22Rv1 (cell line): ENCODE results near the gene ZSCAN5A.
A peak's percentile ranks its signal among the peaks of the same experiment; 100 is the strongest.
"Not testable (repeated sequence)": the region's sequence is repeated elsewhere in the genome, so short reads cannot be mapped to it uniquely, and the experiment has no call there.

Experiments used
- H3K27ac ChIP-seq: fragments of 450-650 bp; 2 replicates; pipeline ENCODE4 v1.5.1; 2017
- ZFX ChIP-seq: fragments of 450-650 bp; IDR thresholded peaks from 2 replicates; pipeline ENCODE4 v1.6.1; 2017; ENCODE audit warnings: antibody characterized with exemption, borderline replicate concordance
- TF ChIP-seq, protein P1 (sequence below): fragments of 450-650 bp; IDR thresholded peaks from 2 replicates; pipeline ENCODE4 v1.5.1; 2017; ENCODE audit warnings: mild to moderate bottlenecking

The ZSCAN5A gene

DNA sequence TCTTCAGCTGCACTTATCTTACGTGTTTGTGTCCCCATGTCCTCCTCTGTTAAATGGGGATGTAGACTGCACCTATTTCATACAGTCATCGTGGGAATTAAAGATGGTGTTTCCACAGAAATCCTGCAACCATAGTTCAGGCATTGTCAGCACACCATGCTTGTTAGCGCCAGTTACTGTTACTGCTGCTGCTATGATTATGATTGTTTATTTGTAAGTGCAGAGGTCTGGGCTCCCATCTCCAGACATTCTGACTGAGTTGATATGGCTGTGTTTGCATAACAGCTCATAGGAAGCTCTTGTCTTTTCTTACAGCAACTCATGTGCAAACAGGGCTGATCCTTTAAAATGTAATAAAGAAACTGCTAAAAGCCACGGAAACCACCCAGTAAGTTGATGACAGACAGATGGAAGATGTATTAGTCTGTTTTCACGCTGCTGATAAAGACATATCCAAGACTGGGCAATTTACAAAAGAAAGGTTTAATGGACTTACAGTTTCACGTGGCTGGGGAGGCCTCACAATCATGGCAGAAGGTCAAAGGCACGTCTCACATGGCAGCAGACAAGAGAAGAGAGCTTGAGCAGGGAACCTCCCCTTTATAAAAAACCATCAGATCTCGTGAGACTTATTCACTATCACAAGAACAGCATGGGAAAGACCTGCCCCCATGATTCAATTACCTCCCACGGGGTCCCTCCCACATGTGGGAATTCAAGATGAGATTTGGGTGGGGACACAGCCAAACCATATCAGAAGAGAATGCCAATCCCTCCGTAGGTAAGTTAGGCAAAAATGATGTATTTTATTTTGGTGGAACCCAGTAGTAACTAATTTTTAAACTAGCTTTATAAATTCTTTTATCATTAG lies 1.6 kb downstream of the ZSCAN5A start:
- H3K27ac ChIP-seq = peak overlapping the region; percentile 94
- no peak for TF ChIP-seq ZFX
- TF ChIP-seq, protein P1, sequence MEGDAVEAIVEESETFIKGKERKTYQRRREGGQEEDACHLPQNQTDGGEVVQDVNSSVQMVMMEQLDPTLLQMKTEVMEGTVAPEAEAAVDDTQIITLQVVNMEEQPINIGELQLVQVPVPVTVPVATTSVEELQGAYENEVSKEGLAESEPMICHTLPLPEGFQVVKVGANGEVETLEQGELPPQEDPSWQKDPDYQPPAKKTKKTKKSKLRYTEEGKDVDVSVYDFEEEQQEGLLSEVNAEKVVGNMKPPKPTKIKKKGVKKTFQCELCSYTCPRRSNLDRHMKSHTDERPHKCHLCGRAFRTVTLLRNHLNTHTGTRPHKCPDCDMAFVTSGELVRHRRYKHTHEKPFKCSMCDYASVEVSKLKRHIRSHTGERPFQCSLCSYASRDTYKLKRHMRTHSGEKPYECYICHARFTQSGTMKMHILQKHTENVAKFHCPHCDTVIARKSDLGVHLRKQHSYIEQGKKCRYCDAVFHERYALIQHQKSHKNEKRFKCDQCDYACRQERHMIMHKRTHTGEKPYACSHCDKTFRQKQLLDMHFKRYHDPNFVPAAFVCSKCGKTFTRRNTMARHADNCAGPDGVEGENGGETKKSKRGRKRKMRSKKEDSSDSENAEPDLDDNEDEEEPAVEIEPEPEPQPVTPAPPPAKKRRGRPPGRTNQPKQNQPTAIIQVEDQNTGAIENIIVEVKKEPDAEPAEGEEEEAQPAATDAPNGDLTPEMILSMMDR = no peak

DNA sequence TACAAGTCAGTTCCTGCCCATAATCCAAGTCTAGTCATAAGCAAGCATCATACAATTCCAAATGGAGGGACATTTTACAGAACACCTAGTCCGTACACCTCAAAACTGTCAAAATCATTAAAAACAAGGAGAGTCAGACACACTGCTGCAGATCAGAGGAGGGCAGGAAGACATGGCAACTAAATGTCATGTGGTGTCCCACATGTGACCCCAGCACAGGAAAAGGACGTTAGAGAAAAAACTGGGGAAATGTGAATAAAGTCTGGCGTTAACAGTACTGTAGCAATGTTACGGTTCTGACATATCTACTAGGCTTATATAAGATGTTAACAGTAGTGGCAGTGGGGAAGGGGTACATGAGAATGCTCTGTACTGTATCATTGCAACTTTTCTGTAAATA lies 2.3 kb downstream of the ZSCAN5A start:
- no peak overlapping the region for H3K27ac ChIP-seq

DNA sequence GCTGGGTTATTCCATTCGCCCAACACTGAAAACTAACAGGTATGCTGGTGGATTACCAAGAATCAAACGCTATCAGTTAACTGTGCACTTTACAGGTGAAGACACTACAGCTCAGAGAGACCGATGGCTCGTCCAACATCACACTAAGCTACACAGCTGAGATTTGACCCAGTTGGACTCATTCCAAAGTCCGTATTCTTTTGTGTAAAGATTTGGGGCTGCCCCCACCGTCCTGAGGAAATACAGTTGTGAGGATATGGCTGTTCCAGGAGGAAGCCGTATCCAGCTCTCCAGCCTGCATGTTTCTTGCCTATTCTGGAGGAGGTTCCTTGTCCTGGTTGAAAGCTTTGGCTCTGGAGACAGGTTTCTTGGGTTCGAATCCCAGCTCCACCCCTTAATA lies 4.2 kb downstream of the ZSCAN5A start:
- H3K27ac ChIP-seq = no peak overlapping the region
- TF ChIP-seq, protein P1 = no peak
- TF ChIP-seq ZFX = no peak

More for the DNA sequence above, 2.3 kb downstream of the ZSCAN5A start:
- TF ChIP-seq, protein P1 = no peak
- TF ChIP-seq ZFX = no peak

DNA sequence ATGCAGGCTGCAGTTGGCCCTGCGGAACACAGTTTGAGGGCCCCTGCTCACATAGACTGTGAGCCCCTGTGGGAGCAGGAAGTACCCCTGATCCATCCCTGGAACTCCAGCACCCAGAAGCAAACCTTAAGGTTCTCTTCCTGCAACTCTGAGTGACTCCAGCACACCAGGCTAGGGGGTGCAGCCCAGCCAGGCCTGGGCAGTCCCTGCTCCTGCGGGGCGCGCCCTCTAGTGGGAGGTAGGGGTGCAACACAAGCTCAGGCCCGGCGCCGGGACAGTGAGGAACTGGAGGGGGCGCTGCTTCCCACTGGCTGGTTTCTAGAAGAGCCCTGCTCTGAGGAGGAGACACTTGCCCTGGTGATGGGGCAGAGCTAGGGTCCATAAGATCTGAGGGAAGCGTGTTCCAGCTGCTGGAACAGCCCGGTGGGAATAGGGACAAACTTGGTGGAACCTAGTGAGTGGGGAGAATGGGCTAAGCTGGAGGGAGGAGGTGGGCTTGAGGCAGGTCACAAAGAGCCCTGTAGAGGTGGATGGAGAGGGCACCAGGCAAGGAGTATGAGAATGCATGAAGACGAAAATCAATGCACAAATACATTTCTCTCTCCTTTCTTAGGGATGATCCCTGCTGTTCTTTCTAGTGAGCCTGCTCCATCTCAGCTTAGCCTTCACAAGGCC lies 5.0 kb downstream of the ZSCAN5A start:
- no peak for TF ChIP-seq ZFX
- TF ChIP-seq, protein P1 = peak; percentile 97
- H3K27ac ChIP-seq = no peak overlapping the region

DNA sequence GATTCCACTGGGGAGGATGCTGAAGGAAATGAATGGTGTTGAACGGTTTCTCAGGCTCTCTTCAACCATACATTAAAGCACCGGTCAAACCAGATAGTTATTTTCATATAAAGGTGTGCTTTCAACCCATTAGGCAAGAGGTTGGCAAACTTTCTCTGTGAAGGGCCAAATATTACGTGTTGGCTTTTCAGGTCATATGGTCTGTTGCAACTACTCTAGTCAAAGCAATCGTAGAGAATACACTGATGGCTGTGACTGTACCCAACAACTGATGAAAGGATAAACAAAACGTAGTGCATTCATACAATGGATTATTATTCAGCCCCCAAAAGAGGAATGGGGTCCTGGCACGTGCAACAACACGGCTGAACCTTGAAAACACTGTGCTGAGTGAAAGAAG lies 5.8 kb downstream of the ZSCAN5A start:
- no peak for TF ChIP-seq ZFX
- TF ChIP-seq, protein P1 = no peak
- H3K27ac ChIP-seq = no peak overlapping the region

DNA sequence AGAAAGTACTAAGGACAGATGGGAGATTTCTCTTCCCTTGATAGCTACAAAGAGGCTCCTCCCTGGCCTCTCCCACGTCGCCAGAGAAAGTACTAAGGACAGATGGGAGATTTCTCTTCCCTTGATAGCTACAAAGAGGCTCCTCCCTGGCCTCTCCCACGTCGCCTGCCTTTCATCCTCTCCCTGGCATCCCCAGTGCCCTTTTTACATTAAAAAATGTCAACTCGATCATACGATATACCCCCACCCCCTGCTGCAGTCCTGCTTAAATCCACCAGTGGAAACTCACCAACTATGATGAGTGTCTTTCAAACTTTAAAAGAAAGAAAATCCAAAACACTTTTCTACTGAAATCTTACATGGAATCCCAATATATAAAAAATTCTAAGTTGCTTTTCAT lies 7.6 kb downstream of the ZSCAN5A start:
- not testable (repeated sequence) for H3K27ac ChIP-seq

DNA sequence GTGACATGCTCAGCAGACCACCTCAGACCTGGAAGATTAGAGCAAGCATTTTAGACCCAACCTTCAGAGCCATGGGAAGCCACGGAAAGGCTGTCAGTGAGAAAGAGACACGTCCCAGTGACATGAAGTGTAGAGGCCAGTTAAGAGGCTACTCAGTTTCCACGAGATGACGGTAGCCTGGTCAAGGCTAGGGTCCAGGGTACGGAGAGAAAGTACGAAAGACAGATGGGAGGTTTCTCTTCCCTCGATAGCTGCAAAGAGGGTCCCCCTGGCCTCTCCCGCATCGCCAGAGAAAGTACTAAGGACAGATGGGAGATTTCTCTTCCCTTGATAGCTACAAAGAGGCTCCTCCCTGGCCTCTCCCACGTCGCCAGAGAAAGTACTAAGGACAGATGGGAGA lies 8.6 kb downstream of the ZSCAN5A start:
- no peak overlapping the region for H3K27ac ChIP-seq

More for the DNA sequence above, 8.6 kb downstream of the ZSCAN5A start:
- TF ChIP-seq ZFX = no peak
- TF ChIP-seq, protein P1 = no peak
